KOPT-K1 (cell line): ENCODE measurements around the gene RAB34.

ENCODE experiments used
- H3K27ac ChIP-seq: fragments of 200-600 bp; sonication (generic); 2 replicates; pipeline ENCODE4 v1.5.1; 2016; ENCODE audit warnings: antibody characterized with exemption, mild to moderate bottlenecking, low read depth, low read length; ENCODE audit not compliant: poor library complexity, severe bottlenecking
- H3K36me3 ChIP-seq: fragments of 200-600 bp; sonication (generic); 2 replicates; pipeline ENCODE4 v1.5.1; 2017; ENCODE audit warnings: antibody characterized with exemption, mild to moderate bottlenecking, low read length, moderate library complexity; ENCODE audit not compliant: insufficient read depth
- H3K9me3 ChIP-seq: fragments of 200-600 bp; sonication (generic); 2 replicates; pipeline ENCODE4 v1.5.1; 2017; ENCODE audit warnings: antibody characterized with exemption, low read length, mild to moderate bottlenecking; ENCODE audit not compliant: insufficient read depth, poor library complexity, severe bottlenecking

The RAB34 gene

DNA sequence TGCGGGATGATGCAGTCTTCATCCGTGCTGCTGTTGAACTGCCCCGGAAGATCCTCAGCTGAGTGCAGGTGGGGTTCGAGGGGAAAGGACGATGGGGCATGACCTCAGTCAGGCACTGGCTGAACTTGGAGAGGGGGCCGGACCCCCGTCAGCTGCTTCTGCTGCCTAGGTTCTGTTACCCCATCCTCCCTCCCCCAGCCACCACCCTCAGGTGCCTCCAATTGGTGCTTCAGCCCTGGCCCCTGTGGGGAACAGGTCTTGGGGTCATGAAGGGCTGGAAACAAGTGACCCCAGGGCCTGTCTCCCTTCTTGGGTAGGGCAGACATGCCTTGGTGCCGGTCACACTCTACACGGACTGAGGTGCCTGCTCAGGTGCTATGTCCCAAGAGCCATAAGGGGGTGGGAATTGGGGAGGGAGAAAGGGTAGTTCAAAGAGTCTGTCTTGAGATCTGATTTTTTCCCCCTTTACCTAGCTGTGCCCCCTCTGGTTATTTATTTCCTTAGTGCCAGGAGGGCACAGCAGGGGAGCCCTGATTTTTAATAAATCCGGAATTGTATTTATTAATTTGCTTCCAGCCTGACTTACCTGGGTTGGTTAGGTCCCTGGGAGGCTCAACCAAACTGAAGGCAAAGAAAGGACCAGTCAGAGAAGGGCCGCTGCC is 32.0 kb upstream of the RAB34 start:
- H3K36me3 ChIP-seq = peaks cover 58% of the 10 kb centered on the region

DNA sequence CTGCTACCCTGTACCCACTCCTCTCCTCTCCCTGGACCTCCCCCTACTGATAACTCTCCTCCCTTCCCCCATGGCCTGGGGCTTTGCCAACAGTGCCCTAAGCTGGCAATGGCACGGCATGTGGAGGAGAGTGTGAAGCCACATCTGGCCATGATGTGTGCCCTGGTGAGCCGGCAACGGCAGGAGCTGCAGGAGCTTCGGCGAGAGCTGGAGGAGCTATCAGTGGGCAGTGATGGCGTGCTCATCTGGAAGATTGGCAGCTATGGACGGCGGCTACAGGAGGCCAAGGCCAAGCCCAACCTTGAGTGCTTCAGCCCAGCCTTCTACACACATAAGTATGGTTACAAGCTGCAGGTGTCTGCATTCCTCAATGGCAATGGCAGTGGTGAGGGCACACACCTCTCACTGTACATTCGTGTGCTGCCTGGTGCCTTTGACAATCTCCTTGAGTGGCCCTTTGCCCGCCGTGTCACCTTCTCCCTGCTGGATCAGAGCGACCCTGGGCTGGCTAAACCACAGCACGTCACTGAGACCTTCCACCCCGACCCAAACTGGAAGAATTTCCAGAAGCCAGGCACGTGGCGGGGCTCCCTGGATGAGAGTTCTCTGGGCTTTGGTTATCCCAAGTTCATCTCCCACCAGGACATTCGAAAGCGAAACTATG is 31.3 kb upstream of the RAB34 start:
- Histone ChIP-seq H3K36me3 (peaks cover 58% of the 10 kb centered on the region), H3K9me3 (no peaks in the 10 kb centered on the region), H3K27ac (no peak overlapping the region)

More for the DNA sequence above, 32.0 kb upstream of the RAB34 start:
- no peak overlapping the region for H3K27ac ChIP-seq
- H3K9me3 ChIP-seq = no peaks in the 10 kb centered on the region

DNA sequence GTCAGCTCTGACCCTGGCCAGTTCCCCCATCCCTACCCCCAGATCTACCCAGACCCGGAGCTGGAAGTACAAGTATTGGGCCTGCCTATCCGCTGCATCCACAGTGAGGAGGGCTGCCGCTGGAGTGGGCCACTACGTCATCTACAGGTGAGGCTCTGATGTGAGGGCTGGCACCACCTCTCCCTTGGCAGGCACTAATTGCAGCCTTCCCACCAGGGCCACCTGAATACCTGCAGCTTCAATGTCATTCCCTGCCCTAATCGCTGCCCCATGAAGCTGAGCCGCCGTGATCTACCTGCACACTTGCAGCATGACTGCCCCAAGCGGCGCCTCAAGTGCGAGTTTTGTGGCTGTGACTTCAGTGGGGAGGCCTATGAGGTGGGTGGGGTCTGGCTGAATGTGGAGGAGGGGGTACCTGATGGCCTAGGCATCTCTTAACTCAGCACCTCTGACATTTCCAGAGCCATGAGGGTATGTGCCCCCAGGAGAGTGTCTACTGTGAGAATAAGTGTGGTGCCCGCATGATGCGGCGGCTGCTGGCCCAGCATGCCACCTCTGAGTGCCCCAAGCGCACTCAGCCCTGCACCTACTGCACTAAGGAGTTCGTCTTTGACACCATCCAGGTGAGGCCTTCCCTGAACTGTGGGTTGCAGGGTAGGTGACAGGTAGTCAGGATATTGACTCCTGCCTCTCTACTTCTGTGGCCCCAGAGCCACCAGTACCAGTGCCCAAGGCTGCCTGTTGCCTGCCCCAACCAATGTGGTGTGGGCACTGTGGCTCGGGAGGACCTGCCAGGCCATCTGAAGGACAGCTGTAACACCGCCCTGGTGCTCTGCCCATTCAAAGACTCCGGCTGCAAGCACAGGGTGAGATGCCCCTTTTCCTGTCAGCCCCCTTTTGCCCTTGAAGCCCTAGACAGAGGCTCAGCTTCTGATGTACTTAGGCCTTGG is 30.4 kb upstream of the RAB34 start:
- Histone ChIP-seq H3K9me3 (no peaks in the 10 kb centered on the region), H3K36me3 (peaks cover 58% of the 10 kb centered on the region), H3K27ac (no peak overlapping the region)

DNA sequence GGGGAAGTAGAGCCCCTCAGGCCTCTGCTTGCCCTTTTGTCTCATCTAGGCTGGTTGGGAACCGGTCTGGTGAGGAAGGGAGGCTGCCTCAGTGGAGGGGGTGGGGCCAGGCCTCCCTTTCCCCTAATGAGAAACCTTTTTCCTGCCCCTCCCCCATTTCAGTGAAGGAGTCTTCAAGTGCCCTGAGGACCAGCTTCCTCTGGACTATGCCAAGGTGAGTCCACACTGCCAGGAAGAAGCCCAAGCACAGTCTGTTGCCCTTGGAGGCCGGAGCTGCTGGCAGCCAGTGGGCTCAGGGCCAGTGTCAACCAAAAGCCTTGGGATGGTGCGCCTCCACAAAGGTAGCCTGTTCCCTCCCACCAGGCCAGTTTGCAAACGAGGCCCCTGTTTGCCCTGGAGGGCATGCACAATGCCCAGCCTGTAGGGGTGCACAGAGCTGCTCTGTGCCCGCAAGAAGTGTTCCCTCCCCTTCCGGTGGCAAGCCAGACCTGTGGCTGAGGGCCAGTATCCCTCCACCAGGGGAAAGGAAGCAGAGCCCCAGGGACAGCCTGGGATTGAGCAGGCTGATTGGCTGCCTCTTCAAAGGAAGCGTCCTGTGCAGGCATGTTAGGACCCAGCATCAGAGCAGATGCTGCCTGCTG is 29.5 kb upstream of the RAB34 start:
- H3K36me3 ChIP-seq = peaks cover 53% of the 10 kb centered on the region
- H3K27ac ChIP-seq = no peak overlapping the region
- no peaks in the 10 kb centered on the region for H3K9me3 ChIP-seq

DNA sequence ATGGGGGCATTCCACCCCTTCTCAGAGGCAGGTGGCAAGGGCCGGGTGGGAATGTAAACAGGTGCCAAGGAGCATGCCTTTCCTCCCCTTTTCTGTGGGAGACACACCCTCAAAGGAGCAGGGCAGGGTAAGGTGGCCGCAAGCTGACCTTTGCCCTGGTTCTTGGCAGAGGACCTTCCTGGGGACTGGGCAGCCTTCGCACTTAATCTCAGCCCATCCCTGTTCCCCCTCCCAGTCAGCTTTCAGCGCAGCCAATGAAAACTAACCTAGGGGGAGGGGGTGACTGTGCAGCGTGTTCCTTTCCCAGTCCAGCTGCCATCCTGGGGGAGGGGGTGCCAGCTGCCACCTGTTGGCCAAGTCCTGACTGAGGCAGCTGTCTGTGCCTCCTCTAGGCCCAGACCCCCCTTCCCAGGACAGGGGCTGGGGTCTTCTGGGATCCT is 29.0 kb upstream of the RAB34 start:
- Histone ChIP-seq H3K36me3 (peaks cover 48% of the 10 kb centered on the region), H3K27ac (no peak overlapping the region), H3K9me3 (no peaks in the 10 kb centered on the region)

DNA sequence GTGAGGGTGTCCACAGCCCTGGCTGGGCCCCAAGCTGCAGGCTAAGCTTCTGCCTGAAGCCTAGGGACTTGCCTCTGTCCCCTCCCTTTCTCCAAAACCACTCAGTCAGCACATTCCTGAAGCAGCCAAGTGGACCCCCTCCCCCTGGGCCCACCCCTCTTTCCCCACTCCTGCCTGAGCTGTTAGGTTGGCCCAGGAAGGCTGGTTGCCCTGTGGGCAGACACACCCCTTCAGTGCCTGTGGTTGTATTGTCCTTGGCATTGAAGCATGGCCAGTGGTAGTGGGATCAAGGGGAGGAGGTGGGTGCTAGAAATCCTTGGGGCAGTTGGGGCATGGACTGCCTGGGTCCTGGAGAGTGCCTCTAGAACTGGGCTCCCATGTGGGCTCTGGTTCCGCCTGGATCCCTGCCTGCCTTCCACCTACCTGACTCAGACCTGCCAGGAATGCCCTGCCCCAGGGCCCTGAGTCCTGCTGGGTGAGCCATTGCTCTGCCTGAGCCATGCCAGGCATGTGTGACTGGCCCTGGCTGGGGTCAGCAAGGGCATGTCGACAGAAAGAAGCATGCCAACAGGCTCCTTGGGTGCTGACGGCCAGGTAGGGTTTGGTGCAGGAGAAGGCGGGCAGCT is 28.2 kb upstream of the RAB34 start:
- Histone ChIP-seq H3K27ac (peak overlapping the region; percentile 72), H3K9me3 (no peaks in the 10 kb centered on the region), H3K36me3 (peaks cover 45% of the 10 kb centered on the region)

DNA sequence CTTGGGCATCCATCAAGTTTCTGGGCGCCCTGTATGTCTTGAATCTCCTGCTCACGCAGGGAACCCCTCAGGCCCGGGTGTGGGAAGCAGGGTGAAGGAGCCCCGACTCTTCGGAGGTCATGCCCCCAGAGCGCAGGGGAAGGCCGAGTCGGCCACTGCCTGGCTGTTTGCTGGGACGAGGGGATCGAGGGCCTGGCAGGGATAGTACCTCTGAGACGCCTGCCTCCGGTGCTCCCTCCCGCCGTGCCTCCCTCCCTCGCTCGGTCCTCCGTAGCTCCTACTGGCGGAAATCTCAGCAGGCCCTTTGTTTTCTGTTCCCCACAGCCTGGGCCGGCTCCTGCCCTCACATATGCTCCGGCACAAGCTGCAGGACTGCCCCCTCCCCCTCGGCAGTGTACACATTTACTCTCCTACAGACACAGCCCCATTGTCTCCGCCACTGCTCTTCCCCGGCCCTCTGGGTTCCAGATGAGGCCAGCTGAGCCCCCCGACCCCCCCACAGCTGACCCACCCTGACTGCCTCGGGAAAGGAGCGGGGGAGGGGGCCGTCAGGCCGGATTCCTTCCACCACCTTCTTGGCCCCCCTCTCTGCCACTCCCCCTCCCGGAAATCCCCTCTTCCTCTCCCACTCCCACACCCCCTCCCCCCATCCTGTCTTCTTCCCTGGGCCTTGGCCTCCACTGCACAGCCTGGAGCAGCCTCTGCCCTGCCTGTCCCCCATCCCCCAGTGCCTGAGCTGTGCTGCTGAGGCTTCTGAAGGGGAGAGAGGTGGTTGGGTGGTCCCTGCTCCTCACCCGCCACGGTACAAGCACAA is 27.5 kb upstream of the RAB34 start:
- peak overlapping the region; percentile 72 for H3K27ac ChIP-seq
- peaks cover 38% of the 10 kb centered on the region for H3K36me3 ChIP-seq
- no peaks in the 10 kb centered on the region for H3K9me3 ChIP-seq

DNA sequence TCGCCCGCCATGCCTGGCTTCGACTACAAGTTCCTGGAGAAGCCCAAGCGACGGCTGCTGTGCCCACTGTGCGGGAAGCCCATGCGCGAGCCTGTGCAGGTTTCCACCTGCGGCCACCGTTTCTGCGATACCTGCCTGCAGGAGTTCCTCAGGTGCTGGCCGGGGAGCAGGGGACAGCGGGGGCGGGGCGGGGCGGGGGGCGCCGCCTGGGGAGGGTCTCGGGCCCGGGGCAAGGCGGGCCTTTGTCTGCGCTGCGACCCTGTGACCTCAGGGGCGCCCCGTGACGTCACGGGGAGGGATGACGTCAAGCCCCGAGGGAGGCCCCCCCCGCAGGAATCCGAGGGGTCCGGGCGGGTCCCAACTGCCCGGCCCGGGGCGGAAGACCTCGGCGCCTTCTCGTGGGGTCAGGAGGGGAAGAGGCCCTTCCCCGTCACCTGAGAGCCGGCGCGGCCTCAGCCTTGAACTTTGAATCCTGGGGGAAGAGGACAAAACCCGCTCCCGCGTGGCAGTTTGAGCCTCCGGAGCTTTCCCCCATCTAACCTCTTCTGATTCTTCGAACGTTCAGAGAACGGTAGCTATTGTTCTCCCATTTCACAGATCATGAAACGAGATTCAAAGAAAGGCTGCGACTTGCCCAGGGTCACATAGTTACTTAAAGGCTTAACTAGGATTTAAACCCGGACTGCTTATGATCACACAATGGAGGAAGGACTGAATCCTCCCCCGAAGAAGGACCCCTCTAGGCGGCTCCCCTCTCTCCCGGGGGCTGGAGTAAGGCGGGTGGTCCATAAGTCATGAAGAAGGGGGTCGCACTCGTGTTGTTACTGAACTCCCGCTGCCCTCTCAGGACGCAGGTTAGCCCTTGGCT is 26.7 kb upstream of the RAB34 start:
- H3K9me3 ChIP-seq = no peaks in the 10 kb centered on the region
- peaks cover 30% of the 10 kb centered on the region for H3K36me3 ChIP-seq
- H3K27ac ChIP-seq = peak overlapping the region; percentile 72

DNA sequence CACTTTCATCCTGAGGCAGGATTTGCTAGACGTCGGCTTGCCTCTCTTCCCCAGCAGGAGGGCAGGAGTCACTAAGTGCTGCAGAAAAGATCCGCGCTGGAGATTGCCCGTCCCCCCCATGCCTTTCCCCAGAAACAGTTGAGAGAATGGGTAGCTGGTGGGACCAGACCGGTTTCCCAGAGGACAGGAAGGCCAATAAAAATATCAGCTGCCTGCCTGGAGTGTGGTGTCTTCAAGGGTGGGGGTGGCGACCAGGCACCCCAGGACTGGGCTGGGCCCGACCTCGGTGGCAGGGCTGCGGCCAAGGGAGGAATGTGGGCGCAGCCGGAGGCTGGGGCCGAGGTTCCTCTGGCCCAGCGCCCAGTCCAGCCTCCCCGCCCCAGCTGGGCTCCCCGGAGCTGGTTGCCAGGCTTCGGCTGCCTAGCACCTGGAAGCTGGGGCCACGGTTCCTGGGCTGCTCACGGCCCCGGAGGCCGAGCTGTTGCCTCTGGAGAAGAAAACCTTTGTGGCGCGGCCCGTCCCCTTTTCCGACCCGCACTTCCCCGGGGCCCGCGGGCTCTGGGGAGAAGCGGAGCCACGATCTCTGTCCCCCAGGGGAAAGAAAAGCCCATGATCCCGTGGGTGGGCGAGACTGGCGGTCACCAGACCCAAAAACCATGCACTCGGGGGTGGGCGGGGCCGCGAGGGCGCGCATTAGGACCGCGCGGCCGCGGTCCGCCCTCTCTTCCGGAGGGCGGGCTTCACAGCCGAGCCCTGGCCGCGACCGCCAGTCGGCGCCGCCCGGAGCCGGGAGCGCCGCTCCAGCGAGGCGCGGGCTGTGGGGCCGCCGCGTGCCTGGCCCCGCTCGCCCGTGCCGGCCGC is 25.8 kb upstream of the RAB34 start, which contains the start of gene TRAF4:
Gene TRAF4, plus strand, starts transcription at position 769 of the 861 bp plus-strand sequence. CDS start 102 bp downstream, outside the sequence.
- peak within 1 kb of the TSS; percentile 72 for H3K27ac ChIP-seq
- H3K36me3 ChIP-seq = peaks cover 21% of the 10 kb centered on the region
- H3K9me3 ChIP-seq = no peaks in the 10 kb centered on the region

DNA sequence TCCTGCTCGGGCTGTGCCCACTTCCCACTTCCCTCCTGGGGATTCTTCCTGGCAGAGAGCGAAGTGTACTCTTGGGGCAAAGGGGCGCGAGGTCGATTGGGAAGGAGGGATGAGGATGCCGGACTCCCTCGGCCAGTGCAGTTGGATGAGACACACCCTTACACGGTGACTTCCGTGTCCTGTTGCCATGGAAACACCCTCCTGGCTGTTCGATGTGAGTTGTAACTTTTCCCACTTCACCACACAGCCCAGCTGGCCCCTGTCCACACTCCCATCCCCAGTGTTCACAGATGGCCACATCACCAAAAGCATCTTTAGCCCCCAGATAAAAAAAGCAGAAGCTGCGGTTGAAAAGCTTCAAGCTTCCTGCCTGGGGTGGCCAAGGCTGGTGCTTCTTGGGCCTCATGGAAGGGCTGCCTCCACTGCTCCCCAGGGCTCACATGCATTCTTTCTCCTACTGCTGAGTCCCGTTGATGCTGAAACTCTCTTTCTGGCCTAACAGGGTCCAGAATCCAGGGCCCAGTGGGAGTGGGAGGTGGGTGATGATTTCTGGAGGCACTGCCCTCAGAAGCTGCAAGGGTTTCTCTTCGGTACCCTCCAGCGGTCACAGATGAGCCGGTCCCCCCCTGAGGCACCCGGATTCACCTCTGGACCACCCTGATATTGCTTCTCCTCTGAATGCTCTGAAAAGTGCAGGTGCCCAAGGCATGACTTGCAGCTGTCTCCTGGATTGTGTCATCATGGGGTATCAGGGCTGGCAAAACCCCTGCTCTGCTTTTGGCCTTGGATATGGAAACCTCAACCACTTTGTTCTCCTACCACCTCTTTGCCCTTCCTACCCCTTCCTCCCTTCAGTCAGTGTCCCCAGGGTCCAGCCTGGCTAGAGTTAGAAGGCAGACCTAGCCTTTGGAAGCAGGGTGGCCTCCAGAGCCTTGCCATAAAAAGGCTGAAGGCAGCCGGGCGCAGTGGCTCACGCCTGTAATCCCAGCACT is 24.0 kb upstream of the RAB34 start:
- Histone ChIP-seq H3K9me3 (no peaks in the 10 kb centered on the region), H3K27ac (no peak overlapping the region), H3K36me3 (peaks cover 4% of the 10 kb centered on the region; the same call in 1 of the 2 replicates)
